Smooth muscle cell (in vitro differentiated cells): ENCODE results near the gene CREBZF. TPM values are rescaled to one million over a fixed set of nuclear protein-coding genes. Genes with fewer than 3 reads are reported as not detected.
"Not testable (repeated sequence)": the region's sequence is repeated elsewhere in the genome, so short reads cannot be mapped to it uniquely, and the experiment has no call there.

Experiments
- DNase-seq: peaks from one replicate; lab custom pipeline; 2025; ENCODE audit not compliant: unreplicated experiment; lab: John Stamatoyannopoulos, UW
- H2AFZ ChIP-seq: fragments of 200-600 bp; sonication (generic); 2 replicates; pipeline ENCODE4 v1.6.0; 2016; ENCODE audit warnings: antibody characterized with exemption, low read depth, mild to moderate bottlenecking
- H3F3A ChIP-seq: fragments of 200-600 bp; sonication (generic); 2 replicates; pipeline ENCODE4 v1.6.0; 2017; ENCODE audit warnings: antibody characterized with exemption, low read depth
- H3K27ac ChIP-seq: fragments of 200-600 bp; sonication (generic); 2 replicates; pipeline ENCODE4 v1.5.1; 2016; ENCODE audit warnings: low read depth, mild to moderate bottlenecking
- H3K27me3 ChIP-seq: fragments of 200-600 bp; sonication (generic); 2 replicates; pipeline ENCODE4 v1.6.1; 2016; ENCODE audit warnings: low read depth, mild to moderate bottlenecking
- H3K36me3 ChIP-seq: fragments of 200-600 bp; sonication (generic); 2 replicates; pipeline ENCODE4 v1.5.1; 2016; ENCODE audit warnings: low read depth
- H3K4me1 ChIP-seq: fragments of 200-600 bp; sonication (generic); 2 replicates; pipeline ENCODE4 v1.5.1; 2016; ENCODE audit warnings: low read depth
- H3K4me2 ChIP-seq: fragments of 200-600 bp; sonication (generic); 2 replicates; pipeline ENCODE4 v1.6.0; 2016; ENCODE audit warnings: mild to moderate bottlenecking
- H3K4me3 ChIP-seq: fragments of 200-600 bp; sonication (generic); 2 replicates; pipeline ENCODE4 v1.5.1; 2016; ENCODE audit warnings: mild to moderate bottlenecking
- H3K79me2 ChIP-seq: fragments of 200-600 bp; sonication (generic); 2 replicates; pipeline ENCODE4 v1.6.0; 2016; ENCODE audit warnings: low read depth, mild to moderate bottlenecking
- H3K9ac ChIP-seq: fragments of 200-600 bp; sonication (generic); 2 replicates; pipeline ENCODE4 v1.6.0; 2016; ENCODE audit warnings: low read depth
- H3K9me3 ChIP-seq: fragments of 200-600 bp; sonication (generic); replicated peaks from 2 replicates; pipeline ENCODE4 v1.5.1; 2016; ENCODE audit warnings: low read depth
- H4K20me1 ChIP-seq: fragments of 200-600 bp; sonication (generic); 2 replicates; pipeline ENCODE4 v1.6.0; 2016; ENCODE audit warnings: low read depth
- CTCF ChIP-seq: fragments of 200-600 bp; sonication (generic); IDR thresholded peaks from 2 replicates; pipeline ENCODE4 v1.5.1; 2017; ENCODE audit warnings: borderline replicate concordance, mild to moderate bottlenecking, antibody characterized with exemption; ENCODE audit not compliant: insufficient read depth, poor library complexity, severe bottlenecking
- WGBS: methylation state at CpG from one replicate; pipeline ENCODE4 v1.1.7; 2016; ENCODE audit warnings: low lambda C conversion rate; 5-methylcytosine and 5-hydroxymethylcytosine counted together
- polyA plus RNA-seq: library from polyadenylated mRNA; unstranded; fragments of >200 nt; fragmentation: Nextera tagmentation; extraction: Ambion mirVana; gene quantifications from 2 replicates; pipeline ENCODE4 v1.2.1, GENCODE V29; 2016
- total RNA-seq: library from RNA; depleted of rRNA; stranded (reverse); fragments of >200 nt; gene quantifications from 2 replicates; pipeline ENCODE4 v1.2.3, GENCODE V29; 2014

Gene CREBZF
- total and polyA plus RNA-seq, 2 experiments from 2014 or later = 25.1 to 33.9 TPM

- no peak overlapping the region for H3K27ac ChIP-seq
- no peak for TF ChIP-seq CTCF
- no peak overlapping the region for H2AFZ ChIP-seq
- no peaks in the 10 kb centered on the region for H3K27me3 ChIP-seq
- H3F3A ChIP-seq = no peaks in the 10 kb centered on the region
- H3K4me2 ChIP-seq = no peak overlapping the region
- DNase-seq = no peak
- H3K4me1 ChIP-seq = no peaks in the 10 kb centered on the region
- H3K9ac ChIP-seq = no peak overlapping the region
- H4K20me1 ChIP-seq = no peaks in the 10 kb centered on the region
- H3K4me3 ChIP-seq = no peak overlapping the region
- WGBS = 95% methylated on average over 3 of the region's 3 CpGs
- no peaks in the 10 kb centered on the region for H3K36me3 ChIP-seq
- no peaks in the 10 kb centered on the region for H3K79me2 ChIP-seq
- H3K9me3 ChIP-seq = no peaks in the 10 kb centered on the region
Observed at GRCh38 chr11:85620256-85620655, 44.7 kb downstream of the CREBZF start.

DNA sequence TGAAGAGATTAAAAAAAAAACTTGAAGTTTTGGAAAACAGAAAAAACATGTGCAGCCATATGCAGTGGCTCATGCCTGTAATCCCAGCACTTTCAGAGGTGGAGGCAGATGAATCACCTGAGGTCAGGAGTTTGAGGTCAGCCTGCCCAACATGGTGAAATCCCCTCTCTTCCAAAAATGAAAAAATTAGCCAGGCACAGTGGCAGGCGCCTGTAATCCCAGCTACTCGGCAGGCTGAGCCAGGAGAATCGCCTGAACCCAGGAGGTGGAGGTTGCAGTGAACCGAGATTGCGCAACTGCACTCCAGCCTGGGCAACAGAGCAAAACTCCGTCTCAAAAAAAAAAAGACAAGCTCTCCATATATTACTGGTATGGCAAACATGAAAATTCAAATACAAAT is 45.4 kb downstream of the CREBZF start:
- H3K36me3 ChIP-seq = no peaks in the 10 kb centered on the region
- H3K9ac ChIP-seq = no peak overlapping the region
- H3K9me3 ChIP-seq = no peaks in the 10 kb centered on the region
- H3K79me2 ChIP-seq = no peaks in the 10 kb centered on the region
- DNase-seq = no peak
- H3K27me3 ChIP-seq = no peaks in the 10 kb centered on the region
- no peak overlapping the region for H3K4me2 ChIP-seq
- 88% methylated on average over 6 of the region's 6 CpGs for WGBS
- no peaks in the 10 kb centered on the region for H3K4me1 ChIP-seq
- H3K4me3 ChIP-seq = no peak overlapping the region
- no peaks in the 10 kb centered on the region for H4K20me1 ChIP-seq
- no peak overlapping the region for H2AFZ ChIP-seq
- TF ChIP-seq CTCF = no peak
- H3K27ac ChIP-seq = no peak overlapping the region
- H3F3A ChIP-seq = no peaks in the 10 kb centered on the region

DNA sequence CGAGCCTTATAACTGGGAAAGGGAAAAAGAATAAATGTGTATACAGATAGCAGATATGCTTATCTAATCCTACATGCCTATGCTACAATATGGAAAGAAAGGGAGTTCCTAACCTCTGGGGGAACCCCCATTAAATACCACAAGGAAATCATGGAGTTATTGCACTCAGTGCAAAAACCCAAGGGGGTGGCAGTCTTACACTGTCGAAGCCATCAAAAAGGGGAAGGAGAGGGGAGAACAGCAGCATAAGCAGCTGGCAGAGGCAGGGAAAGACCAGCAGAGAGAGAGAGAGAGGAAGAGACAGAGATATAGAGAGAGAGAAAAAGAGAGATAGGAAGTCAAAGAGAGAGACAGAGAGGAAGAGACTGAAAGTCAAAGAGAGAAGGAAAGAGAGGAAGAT is 53.3 kb downstream of the CREBZF start:
- not testable (repeated sequence) for H4K20me1 ChIP-seq, H3F3A ChIP-seq, H3K9ac ChIP-seq, H2AFZ ChIP-seq, H3K79me2 ChIP-seq, DNase-seq, H3K9me3 ChIP-seq, H3K4me3 ChIP-seq, H3K4me1 ChIP-seq, H3K27ac ChIP-seq, H3K36me3 ChIP-seq, H3K27me3 ChIP-seq, H3K4me2 ChIP-seq
- 95% methylated on average over 2 of the region's 2 CpGs for WGBS

Other genes starting within 250 kb of the CREBZF start
- 1.1 and 5.8 TPM in 2 replicates for gene DLG2, start 37.8 kb downstream of the CREBZF start, total RNA-seq
- 0.74 and 2.0 TPM in 2 replicates for gene DLG2, start 37.8 kb downstream of the CREBZF start, polyA plus RNA-seq
- gene TMEM126B, start 36.5 kb downstream of the CREBZF start, total RNA-seq = 76.8 and 89.3 TPM in 2 replicates
- gene TMEM126B, start 36.5 kb downstream of the CREBZF start, polyA plus RNA-seq = 49.7 and 53.0 TPM in 2 replicates
- 43.6 and 69.1 TPM in 2 replicates for gene TMEM126A, start 17.2 kb downstream of the CREBZF start, total RNA-seq
- 53.4 and 62.6 TPM in 2 replicates for gene TMEM126A, start 17.2 kb downstream of the CREBZF start, polyA plus RNA-seq
- 0.13 TPM in 1 of 2 replicates, not detected in the other for gene CCDC89, start 21.1 kb upstream of the CREBZF start, total RNA-seq
- gene CCDC89, start 21.1 kb upstream of the CREBZF start, polyA plus RNA-seq = not detected in 2 replicates
- 50.7 and 73.0 TPM in 2 replicates for gene SYTL2, start 146.0 kb upstream of the CREBZF start, total RNA-seq
- 7.2 and 10.4 TPM in 2 replicates for gene SYTL2, start 146.0 kb upstream of the CREBZF start, polyA plus RNA-seq
- gene CCDC83, start 190.3 kb upstream of the CREBZF start, total RNA-seq = not detected in 2 replicates
- gene CCDC83, start 190.3 kb upstream of the CREBZF start, polyA plus RNA-seq = 0.28 TPM in 1 of 2 replicates, not detected in the other